HuH-7.5 (cell line): Measurements from ENCODE around the gene GOLGA8R.
"Not testable (repeated sequence)": the region's sequence is repeated elsewhere in the genome, so short reads cannot be mapped to it uniquely, and the experiment has no call there.

Experiments used
- DNase-seq: peaks from one replicate; pipeline ENCODE4 v3.0.0; 2011; ENCODE audit warnings: low spot score

The GOLGA8R gene, protein sequence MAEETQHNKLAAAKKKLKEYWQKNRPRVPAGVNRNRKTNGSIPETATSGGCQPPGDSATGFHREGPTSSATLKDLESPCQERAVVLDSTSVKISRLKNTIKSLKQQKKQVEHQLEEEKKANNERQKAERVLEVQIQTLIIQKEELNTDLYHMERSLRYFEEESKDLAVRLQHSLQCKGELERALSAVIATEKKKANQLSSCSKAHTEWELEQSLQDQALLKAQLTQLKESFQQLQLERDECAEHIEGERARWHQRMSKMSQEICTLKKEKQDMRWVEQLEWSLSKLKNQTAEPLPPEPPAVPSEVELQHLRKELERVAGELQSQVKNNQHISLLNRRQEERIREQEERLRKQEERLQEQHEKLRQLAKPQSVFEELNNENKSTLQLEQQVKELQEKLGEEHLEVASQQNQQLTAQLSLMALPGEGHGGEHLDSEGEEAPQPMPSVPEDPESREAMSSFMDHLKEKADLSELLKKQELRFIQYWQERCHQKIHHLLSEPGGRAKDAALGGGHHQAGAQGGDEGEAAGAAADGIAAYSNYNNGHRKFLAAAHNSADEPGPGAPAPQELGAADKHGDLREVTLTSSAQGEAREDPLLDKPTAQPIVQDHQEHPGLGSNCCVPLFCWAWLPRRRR

DNA sequence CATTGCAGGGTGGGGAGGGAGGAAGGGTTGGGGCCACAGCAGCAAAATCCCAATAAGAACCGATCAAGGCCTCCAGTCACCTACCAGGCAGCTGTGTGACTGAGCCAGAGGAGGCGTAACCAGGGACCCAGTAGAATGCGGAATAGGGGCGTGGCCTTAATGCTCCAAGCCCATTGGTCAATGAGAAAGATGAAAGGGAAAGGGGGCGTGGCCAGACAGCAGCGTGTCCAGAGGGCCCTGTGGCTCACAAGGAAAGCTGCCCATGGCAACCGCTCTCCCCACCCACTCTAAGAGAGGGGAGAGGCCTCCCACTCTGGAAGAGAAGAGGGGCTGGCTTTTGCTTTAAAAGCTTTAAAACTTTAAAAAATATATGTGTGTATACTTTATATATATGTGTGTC, at the start of gene GOLGA8R:
Gene GOLGA8R, minus strand, starts transcription at position 101 of the 400 bp plus-strand sequence. Its CDS starts 98 bp downstream, at position 3.
- not testable (repeated sequence) for DNase-seq

DNA sequence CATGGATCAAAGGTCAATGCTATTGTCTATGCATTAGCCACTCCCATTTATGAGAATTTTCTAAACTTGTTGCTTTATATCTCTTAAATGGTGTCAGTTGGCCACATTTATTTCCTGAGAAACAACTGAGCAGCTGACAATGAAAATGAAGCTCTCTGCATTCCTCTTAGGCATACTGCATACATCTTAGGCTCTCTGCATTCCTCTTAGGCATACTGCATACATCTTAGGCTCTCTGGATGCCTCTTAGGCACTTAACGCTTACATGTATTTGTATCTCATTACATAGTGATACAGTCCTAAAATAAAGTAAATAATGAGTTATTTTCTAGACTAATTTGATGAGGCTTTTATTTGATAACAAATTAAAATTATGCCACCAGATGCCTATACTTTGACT, 49.8 kb upstream of the GOLGA8R start:
- not testable (repeated sequence) for DNase-seq

DNA sequence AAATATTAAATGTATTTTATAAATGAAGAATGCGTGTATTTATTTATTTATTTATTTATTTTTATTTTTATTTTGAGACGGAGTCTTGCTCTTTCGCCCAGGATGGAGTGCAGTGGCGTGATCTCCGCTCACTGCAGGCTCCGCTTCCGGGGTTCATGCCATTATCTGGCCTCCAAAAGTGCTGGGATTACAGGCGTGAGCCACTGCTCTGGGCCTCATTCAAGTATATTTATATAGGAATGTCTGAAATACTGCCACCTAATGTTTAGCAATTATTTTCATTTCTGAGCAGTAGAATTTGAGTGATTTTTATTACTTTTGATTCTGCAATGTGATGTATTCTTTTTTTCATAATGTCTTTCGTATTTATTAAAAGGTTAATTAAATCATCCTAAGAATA, 48.1 kb upstream of the GOLGA8R start:
- DNase-seq: not testable (repeated sequence)

DNA sequence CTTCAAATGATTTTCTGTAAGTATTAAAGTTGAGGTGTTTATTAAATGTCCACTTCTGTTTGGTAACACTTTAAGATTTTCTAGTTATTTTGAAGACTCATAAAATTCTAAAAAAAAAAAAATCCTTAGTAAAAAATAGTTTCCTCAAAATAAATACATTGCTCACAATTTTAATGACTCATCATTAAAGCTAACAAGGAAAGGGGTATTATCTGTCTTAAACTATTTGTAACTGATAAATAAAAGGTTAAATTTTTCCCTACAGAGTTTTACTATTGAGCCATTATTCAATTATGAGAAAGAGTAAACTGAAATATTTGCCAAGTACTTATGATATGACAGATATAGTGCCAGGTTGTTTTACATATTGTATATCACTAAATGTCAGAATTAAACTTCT, 38.6 kb upstream of the GOLGA8R start:
- DNase-seq: not testable (repeated sequence)

DNA sequence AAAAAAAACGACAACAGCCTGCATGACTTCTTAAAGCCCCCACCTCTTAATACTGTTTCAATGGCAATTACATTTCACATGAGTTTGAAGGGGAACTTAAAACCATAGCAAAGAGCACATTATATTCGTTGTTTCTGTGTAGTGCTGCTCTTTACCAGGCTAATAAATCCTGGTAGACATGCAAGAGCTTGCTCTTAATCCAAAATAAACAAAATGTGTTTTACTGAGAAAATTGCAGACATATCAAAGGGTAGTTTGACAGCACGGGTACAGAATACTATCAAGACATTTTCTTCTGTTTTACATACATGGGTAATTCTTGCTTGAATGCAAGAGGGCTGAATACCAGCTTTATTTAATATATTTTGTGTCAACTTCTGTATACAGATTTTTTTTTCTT, 24.3 kb upstream of the GOLGA8R start:
- DNase-seq: not testable (repeated sequence)

DNA sequence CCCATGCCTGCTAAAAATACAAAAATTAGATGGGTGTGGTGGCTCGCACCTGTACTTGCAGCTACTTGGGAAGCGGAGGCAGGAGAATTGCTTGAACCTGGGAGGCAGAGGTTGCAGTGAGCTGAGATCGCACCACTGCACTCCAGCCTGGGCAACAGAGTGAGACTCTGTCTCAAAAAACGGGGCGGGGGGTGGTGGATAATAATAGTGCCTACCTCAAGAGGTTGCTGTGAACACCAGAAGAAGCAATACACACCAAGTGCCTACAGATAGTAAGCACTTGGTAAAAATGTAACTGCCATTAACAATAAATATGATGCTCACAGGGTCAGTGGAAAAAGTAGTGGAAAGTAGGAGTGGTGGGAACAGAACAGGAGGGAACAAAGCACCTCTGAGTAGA, 21.8 kb upstream of the GOLGA8R start:
- DNase-seq: not testable (repeated sequence)

DNA sequence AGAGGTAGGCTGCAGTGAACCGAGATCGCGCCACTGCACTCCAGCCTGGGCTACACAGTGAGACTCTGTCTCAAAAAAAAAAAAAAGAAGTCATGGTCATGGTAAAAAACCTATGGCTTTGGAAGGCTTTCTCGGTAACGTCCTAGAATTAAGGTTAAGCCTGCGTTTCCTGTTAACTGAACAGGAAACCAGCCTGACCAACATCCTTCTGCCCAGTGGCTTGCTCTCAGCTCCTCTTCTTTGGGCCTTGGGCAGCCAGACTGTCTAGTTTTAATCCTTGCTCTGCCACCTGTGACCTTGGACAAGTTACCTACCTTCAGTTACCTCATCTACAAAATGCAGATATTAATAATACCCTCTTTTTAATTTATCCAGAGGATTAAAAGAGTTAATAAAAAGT, 6.7 kb upstream of the GOLGA8R start:
- not testable (repeated sequence) for DNase-seq

DNA sequence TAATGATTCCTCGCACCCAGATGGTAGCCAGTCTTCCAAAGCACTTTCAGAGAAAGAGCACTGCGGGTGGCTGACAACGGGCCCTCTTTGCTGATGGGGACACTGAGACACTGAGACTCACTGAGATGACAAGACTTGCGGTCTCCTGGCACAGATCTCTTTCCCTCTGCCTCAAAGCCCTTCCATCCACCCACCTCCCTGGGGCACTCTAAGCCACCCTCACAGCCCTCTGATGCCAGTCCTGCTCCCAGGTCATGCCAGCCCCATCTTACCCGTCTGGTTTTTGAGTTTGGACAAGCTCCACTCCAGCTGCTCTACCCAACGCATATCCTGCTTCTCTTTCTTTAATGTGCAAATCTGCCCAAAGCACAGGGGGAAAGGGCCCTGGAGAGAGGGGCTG, 6.4 kb downstream of the GOLGA8R start:
- not testable (repeated sequence) for DNase-seq

DNA sequence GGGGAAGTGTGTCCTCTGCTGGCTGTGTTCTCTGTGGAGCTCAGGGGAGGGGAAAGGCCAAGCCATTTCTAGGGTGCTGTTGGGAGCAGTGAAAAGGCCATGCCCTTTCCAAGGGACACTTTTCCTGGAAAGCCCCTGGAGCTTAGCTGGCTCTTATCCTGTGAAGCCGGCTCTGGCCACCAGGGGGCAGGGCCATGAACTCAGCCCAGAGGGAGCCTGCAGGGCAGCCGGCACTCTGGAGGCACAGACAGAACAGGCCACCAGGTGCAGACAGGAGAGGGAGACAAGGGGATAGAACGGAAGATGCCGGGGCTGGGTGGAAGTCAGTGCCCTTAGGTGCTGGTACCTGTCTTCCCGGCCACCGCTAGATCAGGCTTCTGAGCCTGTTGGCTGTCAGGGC, 15.1 kb downstream of the GOLGA8R start:
- DNase-seq: not testable (repeated sequence)

DNA sequence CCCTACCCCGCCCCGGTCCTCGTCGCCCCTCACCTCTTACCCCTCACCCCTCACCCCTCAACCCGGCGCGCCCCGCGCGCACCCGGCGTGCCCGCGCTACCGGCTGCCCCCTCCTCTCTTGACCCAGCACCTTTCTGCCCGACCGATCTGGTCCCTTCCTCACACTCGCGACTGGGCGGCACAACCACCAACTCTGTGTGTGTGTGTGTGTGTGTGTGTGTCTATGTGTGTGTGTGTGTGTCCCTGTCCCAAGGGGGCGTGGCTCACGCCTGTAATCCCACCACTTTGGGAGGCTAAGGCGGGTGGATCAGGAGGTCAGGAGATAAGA, 20.4 kb downstream of the GOLGA8R start:
- not testable (repeated sequence) for DNase-seq

DNA sequence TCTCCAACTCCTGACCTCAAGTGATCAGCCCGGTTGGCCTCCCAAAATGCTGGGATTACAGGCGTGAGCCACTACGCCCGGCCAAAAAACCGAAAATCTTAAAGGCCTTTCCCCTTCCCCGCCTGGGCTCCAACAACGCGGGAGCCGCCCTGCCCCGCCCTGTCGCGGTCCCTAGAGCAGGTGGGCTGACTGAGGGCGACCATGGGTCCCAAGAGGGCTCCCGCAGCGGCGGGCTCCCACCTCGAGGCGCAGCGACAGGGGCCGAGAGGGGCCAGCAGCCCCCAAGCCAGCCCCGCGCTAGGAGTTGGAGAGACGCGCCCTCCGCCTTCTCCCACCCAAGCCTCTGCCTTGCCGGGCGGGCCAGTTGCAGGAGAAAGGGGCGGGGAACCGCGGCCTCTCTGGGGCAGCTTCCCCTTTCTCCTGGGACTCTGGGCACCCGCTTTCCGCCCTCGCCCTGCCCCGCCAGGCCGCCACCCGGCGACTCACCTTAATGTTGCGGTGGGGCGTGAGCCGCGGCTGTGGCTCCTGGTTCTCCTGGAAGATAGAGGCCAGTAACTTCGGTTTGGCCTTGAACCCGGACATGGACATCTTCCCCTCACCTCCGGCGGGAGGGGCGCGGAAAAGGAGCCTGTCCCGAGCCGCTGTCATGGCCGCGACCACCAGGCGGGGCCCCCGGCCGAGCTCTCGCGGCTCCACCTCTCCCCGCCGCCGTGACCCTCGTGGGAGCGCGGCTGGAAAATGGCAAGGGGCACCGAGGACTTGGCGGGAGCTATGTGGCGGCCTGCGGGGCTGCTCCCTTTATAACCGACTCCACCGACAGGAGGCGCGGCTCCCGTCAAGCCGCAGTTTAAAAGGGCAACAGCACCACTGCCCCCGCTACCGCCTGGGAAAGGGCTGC, 21.0 kb downstream of the GOLGA8R start, which contains the start of gene CHRFAM7A:
Gene CHRFAM7A, minus strand, starts transcription at position 775 of the 898 bp plus-strand sequence. CDS start 10,189 bp downstream, outside the sequence.
- DNase-seq: not testable (repeated sequence)

DNA sequence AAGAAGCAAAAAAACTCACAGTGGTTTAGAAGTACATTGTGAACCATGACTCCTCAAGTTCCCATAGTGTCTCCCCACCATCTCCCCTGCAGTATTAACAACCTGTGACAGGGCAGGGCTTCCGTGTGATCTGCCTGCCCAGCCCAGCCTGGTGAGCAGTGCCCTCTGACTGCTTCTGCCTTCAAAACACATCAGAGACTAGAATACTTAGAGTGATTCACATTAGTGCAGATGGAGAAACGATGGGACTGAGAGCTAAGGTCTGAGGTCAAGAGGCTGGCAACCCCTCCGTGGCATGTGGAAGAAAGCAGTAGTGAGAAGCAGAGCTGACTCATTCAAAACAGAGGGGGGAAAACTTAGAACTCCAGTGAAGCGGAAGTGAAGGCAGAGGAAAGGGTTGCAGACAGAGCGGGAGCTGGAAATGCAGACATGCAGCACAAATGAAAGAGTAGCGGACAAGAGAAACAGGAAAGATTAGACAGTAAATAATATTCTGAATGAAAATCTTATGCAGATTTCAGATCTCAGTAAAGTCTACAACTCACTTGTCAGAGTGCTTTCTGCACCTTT, 27.7 kb downstream of the GOLGA8R start:
- DNase-seq: not testable (repeated sequence)

DNA sequence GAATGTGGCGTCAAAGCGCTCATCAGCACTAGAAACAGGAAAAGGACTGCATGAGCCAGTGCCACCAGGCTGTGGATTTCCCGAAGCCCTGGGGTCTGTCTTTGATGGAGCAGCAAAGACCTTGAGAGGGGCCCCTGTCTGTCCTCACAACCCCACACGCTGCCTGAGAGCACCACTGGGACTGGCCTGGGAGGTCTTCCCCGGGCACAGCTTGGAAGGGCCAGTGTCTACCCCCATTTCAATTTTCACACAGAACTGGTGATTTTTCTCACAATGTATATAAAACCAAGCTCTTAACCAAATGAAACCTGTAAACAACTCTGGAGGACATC, 37.0 kb downstream of the GOLGA8R start:
- DNase-seq: not testable (repeated sequence)

DNA sequence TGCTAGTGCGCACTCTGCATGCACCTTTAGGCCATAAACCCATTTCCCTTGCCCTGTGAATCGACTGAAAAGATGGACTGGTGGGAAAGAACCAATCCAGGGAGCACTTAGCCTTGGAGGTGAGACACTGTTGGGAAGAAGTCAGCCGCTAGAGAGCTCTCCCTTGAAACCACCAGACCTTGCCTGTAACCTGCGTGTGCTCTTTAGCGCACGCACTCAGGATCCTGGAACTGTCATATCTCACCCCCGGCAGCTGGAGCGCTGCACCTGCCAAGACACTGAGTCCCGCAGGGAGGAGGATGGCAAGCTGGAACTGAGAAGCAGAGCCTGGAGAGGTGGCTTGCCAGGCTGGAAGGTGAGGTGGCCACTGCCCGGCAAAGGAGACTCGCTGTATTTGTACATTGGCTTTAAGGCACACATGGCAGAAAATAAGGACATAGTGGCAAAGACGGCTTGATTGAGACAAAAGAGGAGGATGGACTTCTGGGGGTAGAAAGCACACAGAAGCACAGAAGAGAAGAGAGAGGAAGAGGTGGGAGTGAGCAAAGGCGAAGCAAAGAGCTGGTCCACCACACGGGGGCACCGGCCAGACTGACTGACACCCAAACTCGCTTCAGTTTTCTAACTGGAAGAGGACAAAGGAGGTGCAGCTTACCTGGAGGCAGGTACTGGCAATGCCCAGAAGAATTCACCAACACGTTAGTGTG, 37.5 kb downstream of the GOLGA8R start:
- DNase-seq: not testable (repeated sequence)

DNA sequence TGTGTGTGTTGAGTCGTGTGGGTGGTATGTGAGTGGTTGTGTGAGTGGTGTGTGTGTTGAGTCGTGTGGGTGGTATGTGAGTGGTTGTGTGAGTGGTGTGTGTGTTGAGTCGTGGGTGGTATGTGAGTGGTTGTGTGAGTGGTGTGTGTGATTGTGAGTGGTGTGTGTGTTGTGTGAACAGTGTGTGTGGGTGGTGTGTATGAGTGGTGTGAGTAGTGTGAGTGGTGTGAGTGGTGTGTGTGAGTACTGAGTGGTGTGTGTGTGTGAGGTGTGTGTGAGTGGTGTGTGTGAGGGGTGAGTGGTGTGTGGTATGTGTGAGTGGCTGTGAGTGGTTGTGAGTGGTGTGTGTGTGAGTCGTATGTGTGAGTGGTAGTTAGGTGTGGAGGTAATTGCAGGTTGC, 38.2 kb downstream of the GOLGA8R start:
- not testable (repeated sequence) for DNase-seq

DNA sequence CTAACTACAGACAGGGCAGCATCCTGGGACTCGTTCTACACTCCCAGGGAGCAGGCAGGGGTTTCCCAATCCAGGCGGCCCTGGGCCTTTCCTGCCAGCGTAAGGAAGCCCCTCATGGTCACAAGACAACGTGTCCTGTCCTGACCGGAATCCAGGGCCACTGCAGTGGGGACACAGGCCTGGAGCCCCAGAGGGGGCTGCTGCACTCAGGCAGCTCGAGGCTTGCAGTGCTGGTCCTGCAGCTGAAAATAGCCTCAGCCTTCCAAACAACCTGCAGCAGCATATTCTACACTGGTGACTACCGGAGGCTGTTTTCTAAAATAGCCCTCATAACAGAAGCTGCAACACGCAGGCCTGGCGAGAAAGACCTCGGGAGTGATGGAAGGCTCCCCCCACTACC, 39.2 kb downstream of the GOLGA8R start:
- not testable (repeated sequence) for DNase-seq

DNA sequence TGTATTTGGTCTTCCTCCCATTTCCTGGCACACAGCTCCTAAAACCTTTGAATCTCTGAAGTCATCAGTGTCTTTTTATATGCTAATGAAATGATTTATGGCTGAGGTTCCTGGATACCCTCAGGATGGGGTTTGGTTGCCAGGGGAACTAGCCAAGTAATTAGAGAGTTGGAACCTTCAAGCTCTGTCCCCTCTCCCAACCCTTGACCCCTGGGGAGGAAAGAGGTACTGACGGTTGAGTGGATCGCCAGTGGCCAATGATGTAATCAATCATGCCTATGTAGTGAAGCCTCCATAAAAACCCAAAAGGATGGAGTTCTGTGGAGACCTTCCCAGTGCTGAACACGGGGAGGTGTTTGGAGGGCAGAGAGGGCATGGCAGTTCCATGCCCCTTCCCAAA, 45.8 kb downstream of the GOLGA8R start:
- not testable (repeated sequence) for DNase-seq

DNA sequence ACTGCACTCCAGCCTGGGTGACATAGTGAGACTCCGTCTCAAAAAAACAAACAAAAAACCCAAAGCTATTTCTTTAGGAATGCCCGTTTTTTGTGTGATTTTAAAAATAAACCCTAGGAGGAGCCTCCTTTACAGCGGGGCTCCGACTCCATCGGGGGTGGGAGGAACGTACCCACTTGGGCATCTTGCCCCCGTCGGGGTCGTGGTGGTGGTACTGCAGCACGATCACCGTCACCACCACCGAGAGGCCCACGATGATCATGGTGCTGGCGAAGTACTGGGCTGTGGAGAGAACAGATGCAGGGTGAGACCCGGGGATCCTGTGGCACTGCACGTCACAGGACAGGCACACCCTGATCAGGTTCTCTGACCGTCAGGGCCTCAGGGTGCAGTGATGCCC, 46.8 kb downstream of the GOLGA8R start:
- DNase-seq: not testable (repeated sequence)

DNA sequence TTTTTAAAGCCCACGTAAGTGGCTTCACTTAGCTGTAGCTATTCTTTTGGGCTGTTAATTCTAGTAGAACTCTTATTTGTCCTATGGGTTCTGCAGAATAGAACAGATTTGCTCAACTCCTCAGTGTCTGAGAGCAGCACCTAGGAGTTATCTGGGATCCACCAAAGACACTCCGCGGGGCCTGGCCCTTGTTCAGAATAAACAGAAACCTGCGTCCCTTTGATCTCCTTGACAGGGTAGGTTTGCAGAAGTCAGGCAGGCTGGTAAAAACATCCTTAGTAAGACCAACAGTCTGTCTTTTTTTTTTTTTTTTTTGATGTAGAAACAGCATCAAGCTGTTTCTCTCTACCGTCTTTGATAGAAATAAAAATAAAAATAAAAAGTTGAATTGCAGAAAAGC, 52.7 kb downstream of the GOLGA8R start:
- not testable (repeated sequence) for DNase-seq

DNA sequence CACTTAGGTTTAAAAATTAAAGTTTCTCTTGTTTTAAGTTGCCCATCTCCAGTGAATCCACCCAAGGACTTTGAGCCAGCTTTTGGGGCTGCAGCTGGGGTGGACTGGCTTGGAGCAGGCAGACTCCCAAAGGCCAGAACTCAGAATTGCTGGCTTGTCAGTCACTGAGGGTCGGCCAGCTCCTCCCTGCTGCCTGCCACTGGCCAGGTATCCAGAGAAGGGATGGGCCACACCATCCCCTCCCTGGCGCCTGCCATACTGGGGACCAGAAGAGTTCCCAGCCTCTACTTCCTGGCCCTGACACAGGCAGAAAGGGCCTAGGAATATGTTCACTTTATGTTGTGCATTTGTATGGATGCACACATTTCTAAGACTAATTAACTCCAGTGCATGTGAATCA, 53.1 kb downstream of the GOLGA8R start:
- not testable (repeated sequence) for DNase-seq

DNA sequence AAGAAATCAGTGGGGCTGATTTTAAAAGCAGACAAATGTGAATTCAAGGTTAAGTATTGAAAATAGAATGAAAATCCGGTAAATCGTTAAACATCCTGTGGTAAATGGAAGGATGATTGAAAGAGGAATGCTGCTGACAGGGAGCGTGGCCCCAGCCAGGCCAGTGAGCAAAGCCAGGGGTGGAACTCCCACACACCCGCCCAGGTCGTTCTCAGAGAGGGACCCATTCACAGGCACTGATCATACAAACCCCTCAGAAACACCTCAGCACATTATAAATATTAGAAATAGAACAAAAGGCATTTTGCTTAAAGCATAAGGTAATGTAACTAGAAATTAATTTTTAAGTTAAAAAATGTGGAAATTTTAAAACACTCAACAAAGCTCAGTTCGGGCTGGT, 59.0 kb downstream of the GOLGA8R start:
- not testable (repeated sequence) for DNase-seq
